ENCODE data around the gene GNG12.

The GNG12 gene

DNA sequence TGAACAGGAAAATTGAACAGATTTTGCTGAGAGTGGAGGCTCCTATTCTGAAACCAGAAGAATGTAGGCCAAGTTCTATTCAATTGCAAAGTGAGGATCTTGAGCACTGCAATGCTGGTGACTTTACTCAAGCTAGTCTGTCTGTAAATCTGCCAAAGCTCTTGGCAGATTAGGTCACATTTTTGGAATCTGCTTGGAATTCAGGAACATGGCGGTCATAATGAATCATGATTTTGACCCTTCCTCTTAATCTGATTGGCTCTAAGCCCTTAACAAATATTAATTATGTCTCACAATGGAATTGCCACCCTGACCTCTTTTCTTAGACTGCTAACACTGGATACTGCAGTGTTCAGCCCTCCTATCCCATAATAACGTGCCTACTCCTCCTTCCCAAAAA lies 7.2 kb upstream of the GNG12 start:
- peak; percentile 86 to 87 for DNase-seq (ENCODE audit: low read depth in 2 of 2)

DNA sequence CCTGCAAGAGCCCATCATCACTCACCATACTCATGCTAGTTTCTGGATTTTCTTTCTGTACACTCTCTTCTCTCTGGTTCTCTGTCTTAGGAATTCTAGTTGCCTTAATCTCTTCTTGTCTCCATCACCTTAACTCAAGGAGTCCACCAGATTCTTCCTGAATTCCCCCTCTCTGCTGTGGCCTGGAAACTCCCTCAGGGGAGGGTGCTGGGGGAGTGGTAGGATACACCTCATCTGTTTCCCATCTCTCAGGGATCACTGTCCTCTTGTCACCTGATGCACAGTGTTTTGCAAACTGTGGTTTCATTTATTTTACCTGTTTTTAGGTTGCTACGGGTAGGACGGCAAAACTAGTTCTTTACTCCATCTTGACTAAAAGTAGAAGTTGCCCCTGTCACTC lies 6.6 kb upstream of the GNG12 start:
- DNase-seq (ENCODE audit: low read depth in 2 of 2): no peak

GRCh38 chr1:67838180-67838910 lies 5.1 kb upstream of the GNG12 start:
- DNase-seq (ENCODE audit: low read depth in 2 of 2): no peak

GRCh38 chr1:67836769-67837168 lies 3.5 kb upstream of the GNG12 start:
- no peak for DNase-seq (ENCODE audit: low read depth in 2 of 2)

GRCh38 chr1:67835663-67836452 lies 2.6 kb upstream of the GNG12 start:
- no peak for DNase-seq (ENCODE audit: low read depth in 2 of 2)

DNA sequence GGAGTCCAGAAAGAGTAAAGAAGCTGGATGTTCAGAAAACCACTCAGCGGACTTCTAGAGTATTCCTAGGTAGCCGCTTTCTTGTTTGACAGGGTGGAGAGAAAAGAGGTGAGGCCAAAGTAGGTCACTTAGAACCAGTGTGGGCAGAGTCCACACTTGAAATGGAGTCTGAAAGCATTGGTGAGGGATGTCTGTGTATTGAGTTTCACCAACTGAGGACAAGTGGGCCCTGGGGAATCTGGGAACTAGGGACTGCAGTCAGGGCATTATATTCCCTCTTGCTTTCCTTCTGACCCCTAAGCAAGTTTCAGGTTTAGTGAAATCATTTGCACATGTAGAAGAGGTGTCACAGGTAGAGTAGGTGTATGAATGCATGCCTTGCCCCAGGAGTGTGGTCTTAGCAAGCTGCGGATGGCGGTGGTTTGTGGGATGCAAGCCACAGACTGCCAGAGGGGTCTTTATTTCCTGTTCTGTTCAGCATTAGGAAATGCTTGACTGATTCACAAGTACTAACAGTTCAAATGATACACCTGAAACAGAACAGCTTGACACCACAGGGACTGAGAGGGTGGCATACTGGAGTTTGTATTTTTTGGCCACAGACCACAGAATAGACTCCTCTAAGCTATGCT lies 1.1 kb upstream of the GNG12 start:
- no peak for DNase-seq (ENCODE audit: low read depth in 2 of 2)

DNA sequence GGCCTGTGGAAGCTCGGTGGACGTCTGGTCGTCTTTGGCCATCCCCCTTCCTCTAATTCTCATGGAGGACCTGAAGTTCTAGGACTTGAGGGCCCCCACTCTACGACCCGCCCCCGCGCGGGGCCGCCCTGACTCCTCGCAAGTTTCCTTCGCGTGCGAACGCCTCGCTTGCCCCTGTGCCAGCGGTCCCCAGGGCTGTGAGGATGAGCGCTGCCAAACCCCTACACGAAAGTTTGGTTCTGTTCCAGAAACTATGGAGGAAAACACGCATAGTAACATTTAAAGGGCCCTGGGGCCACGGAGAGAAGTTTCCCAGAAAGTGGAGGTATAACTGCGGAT lies 304 bp upstream of the GNG12 start:
- DNase-seq (ENCODE audit: low read depth in 2 of 2): peak in 1 of 2 experiments; percentile 42

DNA sequence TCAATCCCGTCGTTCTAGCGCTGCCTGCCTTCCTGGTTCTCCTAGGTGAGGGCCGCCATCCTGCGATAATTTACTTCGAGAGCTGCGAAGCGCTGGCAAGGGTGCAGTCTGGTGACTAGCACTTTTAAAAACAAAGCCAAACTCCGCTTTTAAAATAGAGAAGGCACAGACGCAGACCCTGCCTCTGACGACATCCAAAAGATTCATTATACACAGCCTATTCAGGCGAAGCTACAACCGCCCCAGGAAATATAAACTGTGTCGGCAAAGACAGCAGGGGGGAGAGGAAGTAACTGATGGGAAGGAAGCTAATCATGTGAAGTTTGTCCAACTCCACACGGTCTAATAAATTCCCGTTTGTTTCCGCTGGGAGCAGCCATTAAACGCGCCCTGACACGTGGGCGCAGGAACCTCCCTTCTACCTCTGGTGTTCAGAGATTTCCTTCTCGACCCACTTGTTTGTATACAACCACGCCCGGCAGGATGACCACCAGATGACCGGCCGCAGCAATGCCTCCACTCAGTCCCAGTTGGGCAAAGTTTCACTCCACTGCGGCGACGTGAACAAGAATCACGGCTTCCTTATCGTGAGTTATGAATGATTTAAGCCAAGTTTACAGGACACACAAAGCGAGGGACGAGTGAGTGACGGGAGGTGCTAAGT lies 1.3 kb downstream of the GNG12 start:
- peak; percentile 29 to 36 for DNase-seq (ENCODE audit: low read depth in 2 of 2)

GRCh38 chr1:67830928-67831830 lies 2.1 kb downstream of the GNG12 start:
- no peak for DNase-seq (ENCODE audit: low read depth in 2 of 2)

DNA sequence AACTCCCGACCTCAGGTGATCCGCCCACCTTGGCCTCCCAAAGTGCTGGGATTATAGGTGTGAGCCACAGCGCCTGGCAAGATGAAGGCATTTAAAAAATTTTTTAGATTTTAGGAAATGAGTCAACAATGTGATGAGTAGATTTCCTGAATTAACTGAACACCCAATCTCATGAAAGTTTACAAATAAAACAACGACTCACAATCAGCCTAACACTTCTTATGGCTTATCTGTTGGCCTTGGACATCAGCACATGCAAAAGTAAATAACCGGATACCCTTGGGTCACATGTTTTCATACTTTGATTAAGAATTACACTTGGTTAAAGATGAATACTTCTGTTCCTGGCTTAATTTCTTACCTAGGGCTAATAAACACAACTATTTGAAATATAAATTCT lies 3.0 kb downstream of the GNG12 start:
- no peak for DNase-seq (ENCODE audit: low read depth in 2 of 2)

- DNase-seq (ENCODE audit: low read depth in 2 of 2): no peak
Observed at GRCh38 chr1:67827688-67828087, 5.6 kb downstream of the GNG12 start.

GRCh38 chr1:67825591-67825990 lies 7.7 kb downstream of the GNG12 start:
- no peak for DNase-seq (ENCODE audit: low read depth in 2 of 2)

GRCh38 chr1:67824766-67825165 lies 8.5 kb downstream of the GNG12 start:
- no peak for DNase-seq (ENCODE audit: low read depth in 2 of 2)

GRCh38 chr1:67823615-67824014 lies 9.7 kb downstream of the GNG12 start:
- DNase-seq (ENCODE audit: low read depth in 2 of 2): no peak

- no peak for DNase-seq (ENCODE audit: low read depth in 2 of 2)
Observed at GRCh38 chr1:67821263-67821662, 12.0 kb downstream of the GNG12 start.

DNA sequence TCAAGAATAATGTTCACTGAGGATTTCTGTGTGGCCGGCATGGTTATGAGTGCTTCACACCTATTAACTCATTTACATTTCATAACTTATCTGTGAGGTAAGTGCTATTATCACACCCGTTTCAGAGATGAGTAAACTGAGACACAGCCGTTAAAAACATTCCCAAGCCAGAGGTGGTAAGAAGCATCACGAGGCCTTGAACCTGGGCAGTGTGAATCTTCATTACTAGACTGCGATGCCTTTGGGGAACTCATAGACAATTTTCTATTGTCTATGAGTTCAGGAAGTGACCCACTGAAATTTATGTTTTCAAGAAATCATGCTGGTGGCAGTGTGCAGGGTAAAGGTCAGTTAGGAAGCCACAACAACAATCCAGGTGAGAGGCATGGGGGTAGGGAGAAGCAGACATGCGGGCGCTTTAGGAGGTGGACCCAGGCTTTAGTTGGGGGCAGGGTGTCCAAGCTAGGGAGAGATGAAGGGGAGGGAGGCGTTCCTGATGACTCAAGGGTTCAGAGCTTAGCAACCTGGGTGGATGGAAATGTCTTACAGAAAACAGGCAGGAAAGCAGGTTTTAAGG lies 14.5 kb downstream of the GNG12 start:
- DNase-seq (ENCODE audit: low read depth in 2 of 2): no peak

- DNase-seq (ENCODE audit: low read depth in 2 of 2): no peak
Observed at GRCh38 chr1:67818162-67818561, 15.1 kb downstream of the GNG12 start.

- no peak for DNase-seq (ENCODE audit: low read depth in 2 of 2)
Observed at GRCh38 chr1:67817319-67817718, 15.9 kb downstream of the GNG12 start.

DNA sequence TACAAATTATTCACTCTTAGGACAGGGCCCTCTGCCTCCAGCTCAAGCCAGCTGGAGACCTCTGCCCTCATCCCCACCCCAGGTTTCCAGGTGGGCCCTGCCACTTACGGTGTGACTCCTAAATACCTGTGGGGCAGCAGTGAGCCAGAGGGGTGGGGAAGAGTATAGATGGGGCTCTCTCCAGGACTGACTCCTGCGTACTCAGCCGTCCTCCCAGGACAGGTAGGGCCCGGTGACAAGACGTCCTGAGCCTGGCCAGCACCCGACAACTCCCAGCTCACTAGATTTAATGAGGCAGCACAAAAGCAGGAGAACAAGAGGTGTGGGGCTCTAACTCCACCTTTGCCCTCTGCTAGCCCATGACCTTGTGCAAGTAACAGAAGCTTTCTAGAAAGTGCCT lies 16.8 kb downstream of the GNG12 start:
- DNase-seq (ENCODE audit: low read depth in 2 of 2): no peak

DNA sequence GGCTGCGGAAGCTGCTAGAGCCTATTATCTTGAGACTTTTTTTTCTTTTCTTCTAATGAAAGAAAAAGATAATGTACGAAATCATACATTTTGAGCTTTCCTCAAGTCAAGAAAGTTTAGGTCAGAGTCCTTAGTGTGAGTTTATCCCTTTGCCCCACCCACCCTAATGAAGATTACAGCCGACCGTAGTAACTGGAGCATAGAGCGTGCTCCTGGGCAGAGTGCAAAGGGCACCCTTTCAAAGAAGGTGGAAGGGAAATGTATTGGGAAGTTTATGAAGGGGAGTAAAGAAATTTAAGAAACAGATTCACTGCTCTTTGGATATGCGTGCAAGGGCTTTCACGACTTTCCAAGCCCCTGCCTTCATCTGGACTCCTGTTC lies 17.2 kb downstream of the GNG12 start:
- DNase-seq (ENCODE audit: low read depth in 2 of 2): no peak

All from fibroblast of skin of left quadriceps (primary cell).